Posterior cingulate gyrus (tissue), 11 donors: ENCODE measurements around the gene ATF6B.
A peak's percentile ranks its signal among the peaks of the same experiment; 100 is the strongest.

Experiments used
- DNase-seq, 10 donors: peaks; one replicate each; pipeline versions ENCODE4 v3.0.0 to v3.0.0-alpha.2; 2020 to 2021; ENCODE audit warnings: mixed read lengths in 3 of 10
- intact Hi-C: fragments of 100-400 bp; cut with DNase I; formaldehyde crosslinking; loops from one replicate; pipeline ENCODE4 v1.15.1; 2023

The ATF6B gene

DNA sequence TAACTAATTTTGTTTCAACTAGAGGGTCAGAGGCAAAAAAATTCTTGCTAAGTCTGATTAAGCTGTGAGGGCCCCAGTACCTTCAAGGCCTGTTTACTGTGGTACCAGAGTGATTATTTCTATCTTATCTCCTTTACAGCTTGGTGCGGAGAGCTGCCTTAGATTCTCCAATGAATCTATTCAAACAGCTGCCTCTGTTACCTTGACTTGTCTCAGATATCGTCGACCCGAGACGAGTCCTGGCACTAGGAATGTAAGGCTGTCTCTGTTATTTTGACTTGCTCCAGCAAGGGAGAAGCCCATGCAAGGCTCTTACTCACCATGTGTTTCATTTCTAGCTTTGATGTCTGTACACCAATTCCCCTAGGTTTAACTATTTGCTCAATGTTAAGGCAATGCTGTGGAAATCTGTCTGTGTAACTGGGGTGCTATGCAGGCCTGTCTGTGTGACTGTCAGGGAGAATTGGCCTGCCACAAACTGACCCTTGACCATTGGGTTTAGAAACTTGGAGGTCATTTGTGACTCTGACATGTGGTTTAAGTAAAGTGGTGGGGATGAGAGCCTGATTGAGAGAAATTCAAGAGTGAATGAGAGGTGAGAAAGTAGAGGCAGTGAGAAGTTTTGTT is 12.5 kb upstream of the ATF6B start:
- intact Hi-C loops: no loop called here
- DNase-seq: peak in 1 of 10 donors; percentile 12

DNA sequence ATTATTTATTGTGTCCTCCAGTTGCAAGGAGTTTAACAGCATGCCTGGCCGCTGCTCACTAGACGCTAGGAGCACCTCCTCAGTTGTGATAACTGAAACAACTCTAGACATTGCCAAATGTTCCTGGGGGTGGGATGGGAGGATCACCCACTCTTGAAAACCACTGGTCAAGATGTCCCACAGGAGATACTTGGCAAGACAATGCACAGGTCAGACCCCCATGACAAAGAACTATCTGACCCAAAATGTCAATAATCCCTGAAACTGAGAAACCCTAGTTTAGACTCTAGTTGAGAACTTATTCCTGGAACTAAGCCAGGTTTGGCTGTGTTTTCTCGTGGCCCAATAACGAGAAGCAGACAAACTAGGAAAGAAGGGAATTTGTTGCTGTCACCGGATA is 11.5 kb upstream of the ATF6B start:
- DNase-seq: no peak

GRCh38 chr6:32137454-32137853 is 9.4 kb upstream of the ATF6B start:
- intact Hi-C loops: no loop called here
- DNase-seq: no peak

More for the DNA sequence above, 11.5 kb upstream of the ATF6B start:
- intact Hi-C loops: no loop called here

- DNase-seq: no peak
- intact Hi-C loops: loop anchor here (5.0 kb wide), 1 partner anchor 44 kb away; the partner anchor contains the start of genes AGPAT1 and RNF5
Measured at GRCh38 chr6:32133786-32134185, 5.7 kb upstream of the ATF6B start.

DNA sequence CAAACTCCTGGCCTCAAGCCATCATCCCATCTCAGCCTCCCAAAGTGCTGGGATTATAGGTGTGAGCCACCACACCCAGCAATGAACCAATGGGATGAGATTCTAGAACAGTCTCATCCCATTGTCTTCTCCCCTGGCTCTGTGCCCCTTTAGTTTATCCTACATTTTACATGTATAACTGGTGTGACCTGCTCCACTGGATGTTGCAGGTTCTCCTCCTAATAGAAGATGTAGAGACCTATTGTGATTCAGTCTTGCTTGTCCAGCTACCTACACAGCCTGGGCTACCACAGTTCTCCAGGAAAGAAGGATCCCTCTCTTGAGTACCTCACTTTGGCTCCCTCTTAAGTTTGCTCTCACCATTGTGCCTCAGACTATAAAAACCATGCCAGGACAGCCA is 4.1 kb upstream of the ATF6B start:
- DNase-seq: no peak
- intact Hi-C loops: loop anchor here (5.0 kb wide), 1 partner anchor 45 kb away; the partner anchor contains the start of genes AGPAT1 and RNF5

- intact Hi-C loops: loop anchor here (5.0 kb wide), 1 partner anchor 46 kb away; the partner anchor contains the start of genes AGPAT1 and RNF5
- DNase-seq: peak in 1 of 10 donors; percentile 26
Measured at GRCh38 chr6:32131439-32131948, 3.4 kb upstream of the ATF6B start.

DNA sequence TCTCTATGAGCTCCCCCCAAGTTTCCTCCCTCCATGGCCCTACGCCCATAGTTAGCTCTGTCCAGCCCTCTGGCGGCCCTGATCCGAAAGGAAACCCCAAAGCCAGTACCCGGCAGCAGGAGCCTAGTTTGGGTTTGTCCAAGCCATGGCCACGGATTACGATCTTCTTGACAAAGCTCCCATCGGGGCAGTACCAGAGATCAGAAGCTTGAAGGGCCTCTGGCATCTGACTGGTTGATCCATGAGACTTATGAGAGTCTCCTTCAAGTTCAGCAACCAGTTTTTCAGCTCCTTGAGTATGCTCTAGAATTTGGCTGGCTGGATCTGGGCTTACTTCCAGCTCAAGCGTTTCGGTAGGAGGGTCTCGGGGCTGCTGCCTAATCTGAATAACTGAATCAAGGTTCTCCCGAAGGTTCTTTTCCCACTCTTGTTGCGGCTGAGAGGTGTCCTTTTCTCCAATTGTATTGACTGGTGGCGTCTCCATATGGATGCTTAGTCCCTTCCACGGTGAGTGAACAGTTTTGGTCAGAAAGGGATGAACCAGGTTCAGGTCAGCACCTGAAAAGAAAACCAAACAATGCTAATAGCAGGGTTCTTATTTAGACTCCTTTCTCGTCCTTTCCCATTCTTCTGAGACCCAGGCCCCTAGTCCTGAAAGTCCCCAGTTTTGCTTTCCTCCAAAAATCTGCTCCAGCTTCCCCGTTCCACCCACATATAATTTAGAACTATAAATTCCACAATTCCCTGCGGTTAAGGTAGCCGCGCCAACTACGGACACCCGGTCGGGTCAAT is 1.4 kb upstream of the ATF6B start:
- DNase-seq: no peak
- intact Hi-C loops: loop anchor here (1.0 to 5.0 kb wide), 3 partner anchors 25 to 65 kb away; partner anchors contain the start of genes AGPAT1, PPT2 and RNF5

DNA sequence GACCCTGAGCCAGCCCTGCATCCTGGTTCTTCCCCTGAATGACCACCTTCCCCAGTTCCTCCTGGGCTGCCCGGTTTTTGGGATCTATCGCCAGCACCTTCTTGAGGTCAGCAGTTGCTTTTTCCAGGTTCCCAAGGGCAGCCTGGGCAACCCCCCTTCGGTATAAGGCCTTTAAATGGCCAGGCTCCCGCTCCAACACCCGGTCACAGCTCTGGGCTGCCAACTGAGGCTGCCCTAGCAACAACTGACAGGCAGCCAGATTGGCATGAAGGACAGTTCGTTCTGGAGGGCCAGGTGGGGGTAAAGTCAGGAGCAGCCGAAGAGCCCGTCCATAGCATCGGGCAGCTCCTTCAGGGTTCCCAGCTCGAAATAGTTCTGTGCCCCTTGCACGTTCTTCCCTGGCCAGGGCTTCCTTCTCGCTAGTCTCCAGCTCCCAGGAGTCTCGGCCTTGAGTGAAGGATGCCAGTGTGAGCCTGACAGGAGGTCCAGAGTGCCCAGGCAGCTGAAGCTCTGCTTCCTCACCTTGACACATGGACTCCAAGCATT is 778 bp upstream of the ATF6B start:
- intact Hi-C loops: loop anchor here (2.0 kb wide), 1 partner anchor 66 kb away; no protein-coding TSS in a partner anchor
- DNase-seq: peak in 1 of 10 donors; percentile 61

DNA sequence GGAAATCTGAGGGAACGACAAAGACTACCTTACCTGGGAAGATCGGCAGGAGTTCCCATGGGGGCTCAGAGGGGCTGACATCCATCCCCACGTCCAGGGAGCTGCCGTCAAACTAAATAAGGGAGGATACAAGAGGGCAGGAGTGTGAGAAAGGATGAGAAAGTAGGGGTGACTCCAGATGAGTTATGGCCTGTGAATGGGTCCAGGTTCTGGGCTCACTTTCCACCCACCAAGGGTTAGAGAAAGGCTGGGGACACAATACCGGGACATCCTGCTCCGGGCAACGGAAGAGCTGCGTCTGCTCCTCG is 683 bp downstream of the ATF6B start:
- intact Hi-C loops: no loop called here
- peak in 1 of 10 donors; percentile 22 for DNase-seq

DNA sequence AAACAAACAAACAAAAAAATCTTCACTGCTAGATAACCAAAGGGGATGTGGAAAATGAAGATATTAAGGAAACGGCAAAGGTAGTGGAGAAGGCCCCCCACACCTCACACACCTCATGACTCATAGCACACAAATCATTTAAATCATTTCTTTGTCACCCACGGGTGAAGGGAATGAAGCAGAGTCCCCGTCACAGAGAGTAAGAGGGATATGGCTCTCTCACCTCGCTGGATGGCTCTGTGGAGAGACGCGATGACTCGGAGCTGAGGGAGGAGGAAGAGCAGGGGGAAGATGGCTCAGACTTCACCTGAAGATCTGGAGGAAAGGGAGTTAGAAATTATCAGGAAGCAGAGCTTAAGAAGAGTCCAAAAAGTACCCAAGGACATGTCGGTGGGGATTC is 1.2 kb downstream of the ATF6B start:
- no peak for DNase-seq
- intact Hi-C loops: no loop called here

DNA sequence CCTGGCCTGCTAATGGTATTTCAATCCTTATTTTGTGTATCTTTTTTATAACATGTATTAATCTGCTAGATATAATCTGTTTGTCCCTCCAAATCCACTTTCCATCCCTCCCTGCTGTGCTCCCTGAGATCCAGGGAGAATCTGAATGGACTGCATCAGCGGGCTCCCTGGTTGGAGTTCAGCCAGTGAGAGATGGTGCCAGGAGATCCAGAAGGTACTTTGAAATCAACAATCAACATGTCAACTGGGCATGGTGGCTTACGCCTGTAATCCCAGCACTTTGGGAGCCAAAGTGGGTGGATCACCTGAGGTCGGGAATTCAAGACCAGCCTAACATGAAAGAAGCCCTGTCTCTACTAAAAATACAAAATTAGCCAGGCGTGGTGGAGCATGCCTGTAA is 4.4 kb downstream of the ATF6B start:
- DNase-seq: no peak
- intact Hi-C loops: no loop called here

- intact Hi-C loops: no loop called here
- no peak for DNase-seq
Measured at GRCh38 chr6:32120573-32121059, 7.4 kb downstream of the ATF6B start.

- intact Hi-C loops: loop anchor here (5.0 kb wide), 1 partner anchor 33 kb away; the partner anchor contains the start of genes PPT2 and PRRT1
- peak; percentile 82 to 99 (median 92) for DNase-seq
Measured at GRCh38 chr6:32118782-32119628, 9.0 kb downstream of the ATF6B start.

- DNase-seq: no peak
- intact Hi-C loops: loop anchor here (5.0 kb wide), 1 partner anchor 35 kb away; the partner anchor contains the start of genes PPT2 and PRRT1
Measured at GRCh38 chr6:32117461-32117860, 10.6 kb downstream of the ATF6B start.

- intact Hi-C loops: loop anchor here (5.0 kb wide), 1 partner anchor 36 kb away; the partner anchor contains the start of genes PPT2 and PRRT1
- no peak for DNase-seq
Measured at GRCh38 chr6:32116674-32117073, 11.4 kb downstream of the ATF6B start.

DNA sequence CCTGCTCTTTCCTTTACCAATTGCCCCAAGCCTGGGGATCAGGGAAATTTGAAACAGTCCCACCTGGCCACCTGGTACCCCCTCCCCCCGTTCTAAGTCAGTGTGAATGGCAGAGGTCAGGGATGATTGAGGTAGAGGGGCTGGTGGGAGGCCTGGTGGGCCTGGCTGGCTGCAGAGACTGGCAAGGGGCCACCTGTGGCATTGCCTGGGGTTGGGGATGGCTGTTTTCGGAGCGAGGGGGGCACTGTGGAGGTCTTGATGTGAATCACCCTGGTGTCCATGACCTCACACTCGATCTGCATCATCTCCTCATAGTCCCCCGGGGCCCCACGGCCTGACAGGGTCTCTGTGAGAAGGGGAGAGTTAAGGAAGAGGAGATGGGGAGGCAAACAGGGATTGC is 12.4 kb downstream of the ATF6B start:
- intact Hi-C loops: loop anchor here (5.0 kb wide), 1 partner anchor 37 kb away; the partner anchor contains the start of genes PPT2 and PRRT1
- DNase-seq: no peak

DNA sequence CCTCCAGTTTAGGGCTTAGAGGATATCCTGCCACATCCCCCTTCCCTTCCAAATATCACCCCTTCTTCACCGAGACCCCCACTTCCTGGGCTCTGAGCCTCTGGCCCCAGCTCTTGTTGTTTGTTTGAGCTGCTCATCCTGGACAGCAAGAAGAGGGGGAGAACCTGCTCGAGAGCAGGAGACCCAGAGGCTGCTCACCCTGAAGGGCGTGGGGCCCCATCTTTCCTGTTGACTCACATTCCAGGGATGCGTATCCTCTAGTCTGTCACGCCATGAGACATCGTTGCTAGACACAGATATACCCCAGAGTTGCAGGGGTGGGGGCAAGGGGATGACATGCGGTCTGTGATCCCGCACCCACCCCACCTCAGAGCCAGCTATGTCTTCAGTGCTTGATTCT is 13.2 kb downstream of the ATF6B start:
- no peak for DNase-seq
- intact Hi-C loops: loop anchor here (5.0 kb wide), 1 partner anchor 38 kb away; the partner anchor contains the start of genes PPT2 and PRRT1

GRCh38 chr6:32113386-32114352 is 14.4 kb downstream of the ATF6B start:
- DNase-seq: peak in 7 of 10 donors; percentile 39 to 82 (median 54)
- intact Hi-C loops: no loop called here
